ENCODE data around the gene LTBP1.

DNA sequence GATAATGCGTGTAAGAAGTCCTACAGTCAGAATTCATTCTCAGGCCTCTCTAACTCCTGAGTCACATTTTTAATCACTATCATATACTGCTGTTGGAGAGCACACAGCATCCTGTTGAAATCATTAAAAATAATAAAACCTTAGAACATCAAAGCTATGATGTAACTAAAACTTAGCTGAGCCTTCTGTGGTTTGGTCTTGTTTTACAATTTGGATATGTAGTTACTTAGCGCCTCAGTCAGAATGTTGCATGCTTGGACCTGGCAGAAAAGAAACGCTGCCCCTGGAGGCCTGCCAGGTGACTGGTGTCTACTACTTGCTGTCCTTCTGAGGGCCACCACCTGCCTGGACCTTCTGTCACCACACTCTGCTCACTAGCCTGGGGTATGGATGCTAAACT lies 268.5 kb downstream of the LTBP1 start:
- TF ChIP-seq, protein P1, sequence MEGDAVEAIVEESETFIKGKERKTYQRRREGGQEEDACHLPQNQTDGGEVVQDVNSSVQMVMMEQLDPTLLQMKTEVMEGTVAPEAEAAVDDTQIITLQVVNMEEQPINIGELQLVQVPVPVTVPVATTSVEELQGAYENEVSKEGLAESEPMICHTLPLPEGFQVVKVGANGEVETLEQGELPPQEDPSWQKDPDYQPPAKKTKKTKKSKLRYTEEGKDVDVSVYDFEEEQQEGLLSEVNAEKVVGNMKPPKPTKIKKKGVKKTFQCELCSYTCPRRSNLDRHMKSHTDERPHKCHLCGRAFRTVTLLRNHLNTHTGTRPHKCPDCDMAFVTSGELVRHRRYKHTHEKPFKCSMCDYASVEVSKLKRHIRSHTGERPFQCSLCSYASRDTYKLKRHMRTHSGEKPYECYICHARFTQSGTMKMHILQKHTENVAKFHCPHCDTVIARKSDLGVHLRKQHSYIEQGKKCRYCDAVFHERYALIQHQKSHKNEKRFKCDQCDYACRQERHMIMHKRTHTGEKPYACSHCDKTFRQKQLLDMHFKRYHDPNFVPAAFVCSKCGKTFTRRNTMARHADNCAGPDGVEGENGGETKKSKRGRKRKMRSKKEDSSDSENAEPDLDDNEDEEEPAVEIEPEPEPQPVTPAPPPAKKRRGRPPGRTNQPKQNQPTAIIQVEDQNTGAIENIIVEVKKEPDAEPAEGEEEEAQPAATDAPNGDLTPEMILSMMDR (IDR thresholded peaks at IDR 0.05): no peak
- TF ChIP-seq POLR2A (IDR thresholded peaks at IDR 0.05): no peak

Measured in adrenal gland (tissue), 5 donors.